Mesenchymal stem cell (in vitro differentiated cells and primary cell): ENCODE results near the gene CIAPIN1.

ENCODE experiments used
- DNase-seq: peaks from one replicate; pipeline ENCODE4 v3.0.0-alpha.2; 2013
- H2AFZ ChIP-seq: one replicate; pipeline ENCODE4 v1.6.1; 2013; ENCODE audit warnings: low read depth, mild to moderate bottlenecking, control low read depth, inconsistent platforms, low read length, moderate library complexity
- H2AK5ac ChIP-seq: 2 replicates; pipeline ENCODE4 v1.6.1; 2013; ENCODE audit warnings: low read length, moderate library complexity, mild to moderate bottlenecking, inconsistent platforms; ENCODE audit not compliant: severe bottlenecking
- H2BK120ac ChIP-seq: one replicate; pipeline ENCODE4 v1.6.1; 2013; ENCODE audit warnings: low read depth, mild to moderate bottlenecking, inconsistent platforms, low read length, moderate library complexity
- H2BK12ac ChIP-seq, 2 experiments: one replicate each; pipeline ENCODE4 v1.6.1; 2013; ENCODE audit warnings: inconsistent platforms in 2 of 2, low read length in 2 of 2, mild to moderate bottlenecking in 2 of 2, moderate library complexity in 2 of 2, control low read depth in 1 of 2
- H2BK15ac ChIP-seq: one replicate; pipeline ENCODE4 v1.6.1; 2013; ENCODE audit warnings: mild to moderate bottlenecking, low read depth, inconsistent platforms; ENCODE audit not compliant: poor library complexity, severe bottlenecking
- H2BK5ac ChIP-seq: 2 replicates; pipeline ENCODE4 v1.6.1; 2013; ENCODE audit warnings: low read depth, mild to moderate bottlenecking, low read length, control low read depth, inconsistent platforms; ENCODE audit not compliant: poor library complexity, severe bottlenecking
- H3K14ac ChIP-seq, 2 experiments: one replicate each; pipeline ENCODE4 v1.6.1; 2013; ENCODE audit warnings: inconsistent platforms in 2 of 2, low read length in 2 of 2, control low read depth in 1 of 2, mild to moderate bottlenecking in 1 of 2, moderate library complexity in 1 of 2
- H3K18ac ChIP-seq, 2 experiments: one replicate each; pipeline ENCODE4 v1.6.1; 2013; ENCODE audit warnings: inconsistent platforms in 2 of 2, low read length in 2 of 2, control low read depth in 1 of 2, low read depth in 1 of 2, mild to moderate bottlenecking in 1 of 2
- H3K23ac ChIP-seq, 2 experiments: one replicate each; pipeline ENCODE4 v1.6.1; 2013; ENCODE audit warnings: inconsistent platforms in 2 of 2, low read length in 2 of 2, mild to moderate bottlenecking in 2 of 2, moderate library complexity in 2 of 2, control low read depth in 1 of 2
- H3K27ac ChIP-seq: 2 replicates; pipeline ENCODE4 v1.5.1; 2013; ENCODE audit warnings: mild to moderate bottlenecking, moderate library complexity, low read length, control low read depth, inconsistent platforms; ENCODE audit not compliant: poor library complexity, severe bottlenecking
- H3K27me3 ChIP-seq, 2 experiments: 2 replicates each; pipeline versions ENCODE4 v1.6.1 to v1.7.0; 2013; ENCODE audit warnings: low read length in 2 of 2, mild to moderate bottlenecking in 2 of 2, moderate library complexity in 2 of 2, control low read depth in 1 of 2, inconsistent platforms in 1 of 2; ENCODE audit not compliant: control insufficient read depth in 1 of 2, insufficient read depth in 1 of 2
- H3K36me3 ChIP-seq, 2 experiments: 2 replicates each; pipeline versions ENCODE4 v1.6.1 to v1.7.0; 2013; ENCODE audit warnings: low read length in 2 of 2, control low read depth in 1 of 2, inconsistent platforms in 1 of 2, low read depth in 1 of 2, mild to moderate bottlenecking in 1 of 2; ENCODE audit not compliant: insufficient read depth in 2 of 2, control insufficient read depth in 1 of 2
- H3K4ac ChIP-seq, 2 experiments: one replicate each; pipeline ENCODE4 v1.6.1; 2013; ENCODE audit warnings: inconsistent platforms in 2 of 2, low read length in 2 of 2, mild to moderate bottlenecking in 2 of 2, moderate library complexity in 2 of 2, control low read depth in 1 of 2, low read depth in 1 of 2
- H3K4me1 ChIP-seq: 2 replicates; pipeline ENCODE4 v1.6.1; 2013; ENCODE audit warnings: low read depth, low read length, control low read depth; ENCODE audit not compliant: control insufficient read depth, insufficient read depth
- H3K4me2 ChIP-seq: 2 replicates; pipeline ENCODE4 v1.6.1; 2013; ENCODE audit warnings: low read length, mild to moderate bottlenecking, inconsistent platforms; ENCODE audit not compliant: poor library complexity, severe bottlenecking
- H3K4me3 ChIP-seq, 2 experiments: 2 replicates each; pipeline versions ENCODE4 v1.5.1 to v1.7.0; 2013; ENCODE audit warnings: low read length in 2 of 2, mild to moderate bottlenecking in 2 of 2, control low read depth in 1 of 2, low read depth in 1 of 2; ENCODE audit not compliant: insufficient read depth in 1 of 2
- H3K79me1 ChIP-seq: replicated peaks from 2 replicates; pipeline ENCODE4 v1.6.1; 2013; ENCODE audit warnings: mild to moderate bottlenecking, control low read depth, low read length, inconsistent platforms; ENCODE audit not compliant: poor library complexity, severe bottlenecking
- H3K9ac ChIP-seq: 2 replicates; pipeline ENCODE4 v1.7.0; 2013; ENCODE audit warnings: mild to moderate bottlenecking, low read length, moderate library complexity
- H3K9me3 ChIP-seq: 2 replicates; pipeline ENCODE4 v1.7.0; 2013; ENCODE audit warnings: mild to moderate bottlenecking, low read length; ENCODE audit not compliant: control insufficient read depth
- H4K8ac ChIP-seq: one replicate; pipeline ENCODE4 v1.6.1; 2013; ENCODE audit warnings: inconsistent platforms, mild to moderate bottlenecking, low read length, moderate library complexity
- H4K91ac ChIP-seq: one replicate; pipeline ENCODE4 v1.6.1; 2013; ENCODE audit warnings: mild to moderate bottlenecking, low read length, inconsistent platforms
- WGBS: methylation state at CpG from one replicate; pipeline ENCODE4 v1.1.7; 2013; ENCODE audit warnings: mixed read lengths; 5-methylcytosine and 5-hydroxymethylcytosine counted together

The CIAPIN1 gene

GRCh38 chr16:57462978-57463362, 15.8 kb upstream of the CIAPIN1 start:
- Histone ChIP-seq H2AK5ac (no peak overlapping the region), H3K36me3 (peaks cover 35 to 75% of the 10 kb centered on the region in 2 experiments), H3K27me3 (no peaks in the 10 kb centered on the region), H3K4me2 (peak overlapping the region; percentile 68), H3K23ac (peak overlapping the region in 1 of 2 experiments; percentile 23), H3K9me3 (no peaks in the 10 kb centered on the region), H2BK120ac (peak overlapping the region; percentile 8), H2AFZ (no peak overlapping the region), H2BK15ac (peak overlapping the region; percentile 13), H3K14ac (peak overlapping the region in 1 of 2 experiments; percentile 70), H3K9ac (peak overlapping the region; percentile 94), H3K27ac (no peak overlapping the region), H3K79me1 (peaks cover 8% of the 10 kb centered on the region), H3K4me1 (peaks cover 10% of the 10 kb centered on the region), H4K8ac (no peak overlapping the region), H2BK5ac (no peak overlapping the region), H3K4me3 (peak overlapping the region; percentile 72 to 96), H3K4ac (peak overlapping the region; percentile 15 to 88), H2BK12ac (no peak overlapping the region), H4K91ac (peak overlapping the region; percentile 55), H3K18ac (peak overlapping the region in 1 of 2 experiments; percentile 73)
- DNase-seq: peak; percentile 32
- 0% methylated on average over 6 of the region's 16 CpGs for WGBS

GRCh38 chr16:57462209-57462977, 15.2 kb upstream of the CIAPIN1 start, which contains the start of gene POLR2C:
Gene POLR2C (plus strand): TSS chr16:57462679. CDS start chr16:57462725, 46 bp downstream.
- no peak within 1 kb of the TSS for H3K27ac ChIP-seq
- no peak within 1 kb of the TSS for H2BK12ac ChIP-seq
- H3K9ac ChIP-seq: peak within 1 kb of the TSS; percentile 94
- no peaks in the 10 kb centered on the region for H3K27me3 ChIP-seq
- 1% methylated on average over 40 of the region's 47 CpGs for WGBS
- peaks cover 8% of the 10 kb centered on the region for H3K79me1 ChIP-seq
- H3K4me1 ChIP-seq: peaks cover 8% of the 10 kb centered on the region
- H3K4me2 ChIP-seq: peak within 1 kb of the TSS; percentile 68
- peak; percentile 88 for DNase-seq
- H4K91ac ChIP-seq: peak within 1 kb of the TSS; percentile 55
- H3K18ac ChIP-seq: peak within 1 kb of the TSS; percentile 68 to 73
- no peak within 1 kb of the TSS for H4K8ac ChIP-seq
- H2AFZ ChIP-seq: no peak within 1 kb of the TSS
- peak within 1 kb of the TSS; percentile 13 for H2BK15ac ChIP-seq
- no peaks in the 10 kb centered on the region for H3K9me3 ChIP-seq
- H3K4me3 ChIP-seq: peak within 1 kb of the TSS; percentile 72 to 96
- peaks cover 41 to 75% of the 10 kb centered on the region in 2 experiments for H3K36me3 ChIP-seq
- H3K4ac ChIP-seq: peak within 1 kb of the TSS; percentile 15 to 88
- H3K14ac ChIP-seq: peak within 1 kb of the TSS in 1 of 2 experiments; percentile 70
- H3K23ac ChIP-seq: peak within 1 kb of the TSS in 1 of 2 experiments; percentile 23
- no peak within 1 kb of the TSS for H2BK5ac ChIP-seq
- H2AK5ac ChIP-seq: no peak within 1 kb of the TSS
- peak within 1 kb of the TSS; percentile 8 for H2BK120ac ChIP-seq

- no peak overlapping the region for H2BK120ac ChIP-seq
- H2BK12ac ChIP-seq: no peak overlapping the region
- H3K4me3 ChIP-seq: no peak overlapping the region
- no peak overlapping the region for H3K18ac ChIP-seq
- peaks cover 3% of the 10 kb centered on the region for H3K4me1 ChIP-seq
- H3K4me2 ChIP-seq: no peak overlapping the region
- no peak overlapping the region for H3K4ac ChIP-seq
- peaks cover 26% of the 10 kb centered on the region for H3K79me1 ChIP-seq
- no peak overlapping the region for H2BK15ac ChIP-seq
- H3K27me3 ChIP-seq: no peaks in the 10 kb centered on the region
- WGBS: 99% methylated on average over 10 of the region's 10 CpGs
- no peak for DNase-seq
- H3K14ac ChIP-seq: no peak overlapping the region
- no peak overlapping the region for H4K8ac ChIP-seq
- H2BK5ac ChIP-seq: no peak overlapping the region
- peaks cover 32 to 62% of the 10 kb centered on the region in 2 experiments for H3K36me3 ChIP-seq
- H3K9me3 ChIP-seq: no peaks in the 10 kb centered on the region
- H2AFZ ChIP-seq: no peak overlapping the region
- no peak overlapping the region for H2AK5ac ChIP-seq
- H4K91ac ChIP-seq: no peak overlapping the region
- H3K9ac ChIP-seq: peak overlapping the region; percentile 6
- no peak overlapping the region for H3K23ac ChIP-seq
- no peak overlapping the region for H3K27ac ChIP-seq
Measured at GRCh38 chr16:57452021-57452420, 4.8 kb upstream of the CIAPIN1 start.

- H3K4me2 ChIP-seq: peak overlapping the region; percentile 58
- H4K91ac ChIP-seq: peak overlapping the region; percentile 79
- H3K4me1 ChIP-seq: peaks cover 5% of the 10 kb centered on the region
- 7% methylated on average over 28 of the region's 28 CpGs for WGBS
- H3K9ac ChIP-seq: peak overlapping the region; percentile 95
- H2BK12ac ChIP-seq: no peak overlapping the region
- H4K8ac ChIP-seq: peak overlapping the region; percentile 45
- peak overlapping the region; percentile 86 to 94 for H3K18ac ChIP-seq
- peak overlapping the region in 1 of 2 experiments; percentile 67 for H3K14ac ChIP-seq
- H3K23ac ChIP-seq: peak overlapping the region in 1 of 2 experiments; percentile 77
- H2BK15ac ChIP-seq: peak overlapping the region; percentile 26
- peak overlapping the region; percentile 75 for H2BK5ac ChIP-seq
- peak overlapping the region; percentile 32 for H2AFZ ChIP-seq
- peak overlapping the region; percentile 81 to 90 for H3K4ac ChIP-seq
- no peaks in the 10 kb centered on the region for H3K27me3 ChIP-seq
- no peaks in the 10 kb centered on the region for H3K9me3 ChIP-seq
- peaks cover 4 to 13% of the 10 kb centered on the region in 2 experiments for H3K36me3 ChIP-seq
- H3K79me1 ChIP-seq: peaks cover 34% of the 10 kb centered on the region
- peak overlapping the region; percentile 74 for H2BK120ac ChIP-seq
- peak; percentile 68 for DNase-seq
- peak overlapping the region; percentile 43 for H2AK5ac ChIP-seq
- H3K27ac ChIP-seq: peak overlapping the region; percentile 66
- peak overlapping the region; percentile 96 to 97 for H3K4me3 ChIP-seq
Measured at GRCh38 chr16:57446531-57447185, 527 bp downstream of the CIAPIN1 start.
